ENCODE data around the gene TICAM1. TPM values are rescaled to one million over a fixed set of nuclear protein-coding genes. Genes with fewer than 3 reads are reported as not detected.
A peak's percentile ranks its signal among the peaks of the same experiment; 100 is the strongest.
"Not testable (repeated sequence)": the region's sequence is repeated elsewhere in the genome, so short reads cannot be mapped to it uniquely, and the experiment has no call there.

Gene TICAM1
- total and polyA plus RNA-seq, 11 donors = 3.7 to 13.6 (median 7.0) TPM

GRCh38 chr19:4807188-4807587, 24.3 kb downstream of the TICAM1 start:
- Histone ChIP-seq H3K9me3 (no peaks in the 10 kb centered on the region), H3K27ac (peak overlapping the region in 2 of 12 donors; percentile 41 to 84), H3K36me3 (no peaks in the 10 kb centered on the region), H3K4me3 (no peak overlapping the region), H3K4me1 (peaks cover 0 to 36% (median 5%) of the 10 kb centered on the region in 12 donors), H3K27me3 (no peaks in the 10 kb centered on the region)
- intact Hi-C loops (cut with DNase I) = loop anchor here in 2 of 10 donors (5.0 kb wide), 2 partner anchors 105 to 225 kb away; no protein-coding TSS in a partner anchor
- 53 to 74% (median 68%) methylated on average over 6 of the region's 6 CpGs for WGBS, 4 donors
- peak in 3 of 5 donors; percentile 50 to 75 (median 74) for DNase-seq
- TF ChIP-seq POLR2A (IDR thresholded peaks at IDR 0.05) (no peak), CTCF (IDR thresholded peaks at IDR 0.05) (no peak)
- ATAC-seq = peak in 2 of 4 donors; percentile 6 to 25

GRCh38 chr19:4806384-4806783, 25.1 kb downstream of the TICAM1 start:
- H3K36me3 ChIP-seq = no peaks in the 10 kb centered on the region
- H3K4me1 ChIP-seq = peaks cover 0 to 30% (median 5%) of the 10 kb centered on the region in 12 donors
- DNase-seq (peak in 1 of 5 donors; percentile 11), ATAC-seq (no peak)
- TF ChIP-seq POLR2A (IDR thresholded peaks at IDR 0.05) = no peak
- no peak for TF ChIP-seq CTCF (IDR thresholded peaks at IDR 0.05)
- no peaks in the 10 kb centered on the region for H3K27me3 ChIP-seq
- peak overlapping the region in 1 of 12 donors; percentile 84 for H3K27ac ChIP-seq
- 89 to 94% (median 92%) methylated on average over 6 of the region's 6 CpGs for WGBS, 4 donors
- intact Hi-C loops (cut with DNase I) = loop anchor here in 2 of 10 donors (5.0 kb wide), 2 partner anchors 106 to 226 kb away; no protein-coding TSS in a partner anchor
- no peak overlapping the region for H3K4me3 ChIP-seq
- no peaks in the 10 kb centered on the region for H3K9me3 ChIP-seq

DNA sequence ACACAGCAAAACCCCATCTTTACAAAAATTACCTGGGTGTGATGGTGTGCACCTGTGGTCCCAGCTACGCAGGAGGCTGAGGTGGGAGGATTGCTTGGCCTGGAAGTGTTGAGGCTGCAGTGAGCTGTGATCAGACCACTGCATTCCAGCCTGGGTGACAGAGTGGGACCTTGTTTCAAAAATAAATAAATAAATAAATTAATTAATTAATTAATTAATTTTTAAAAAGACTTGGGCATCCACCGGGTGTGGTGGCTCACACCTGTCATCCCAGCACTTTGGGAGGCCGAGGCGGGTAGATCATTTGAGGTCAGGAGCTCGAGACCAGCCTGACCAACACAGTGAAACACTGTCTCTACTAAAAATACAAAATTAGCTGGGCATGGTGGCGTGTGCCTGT, 26.4 kb downstream of the TICAM1 start:
- H3K27me3 ChIP-seq, H3K36me3 ChIP-seq, H3K9me3 ChIP-seq, H3K27ac ChIP-seq, ATAC-seq, DNase-seq, H3K4me3 ChIP-seq: not testable (repeated sequence)
- intact Hi-C loops (cut with DNase I) = loop anchor here in 2 of 10 donors (5.0 kb wide), 2 partner anchors 107 to 227 kb away; no protein-coding TSS in a partner anchor
- 95 to 98% (median 96%) methylated on average over 6 of the region's 6 CpGs for WGBS, 4 donors
- H3K4me1 ChIP-seq = peaks cover 0 to 37% (median 10%) of the 10 kb centered on the region in 12 donors

DNA sequence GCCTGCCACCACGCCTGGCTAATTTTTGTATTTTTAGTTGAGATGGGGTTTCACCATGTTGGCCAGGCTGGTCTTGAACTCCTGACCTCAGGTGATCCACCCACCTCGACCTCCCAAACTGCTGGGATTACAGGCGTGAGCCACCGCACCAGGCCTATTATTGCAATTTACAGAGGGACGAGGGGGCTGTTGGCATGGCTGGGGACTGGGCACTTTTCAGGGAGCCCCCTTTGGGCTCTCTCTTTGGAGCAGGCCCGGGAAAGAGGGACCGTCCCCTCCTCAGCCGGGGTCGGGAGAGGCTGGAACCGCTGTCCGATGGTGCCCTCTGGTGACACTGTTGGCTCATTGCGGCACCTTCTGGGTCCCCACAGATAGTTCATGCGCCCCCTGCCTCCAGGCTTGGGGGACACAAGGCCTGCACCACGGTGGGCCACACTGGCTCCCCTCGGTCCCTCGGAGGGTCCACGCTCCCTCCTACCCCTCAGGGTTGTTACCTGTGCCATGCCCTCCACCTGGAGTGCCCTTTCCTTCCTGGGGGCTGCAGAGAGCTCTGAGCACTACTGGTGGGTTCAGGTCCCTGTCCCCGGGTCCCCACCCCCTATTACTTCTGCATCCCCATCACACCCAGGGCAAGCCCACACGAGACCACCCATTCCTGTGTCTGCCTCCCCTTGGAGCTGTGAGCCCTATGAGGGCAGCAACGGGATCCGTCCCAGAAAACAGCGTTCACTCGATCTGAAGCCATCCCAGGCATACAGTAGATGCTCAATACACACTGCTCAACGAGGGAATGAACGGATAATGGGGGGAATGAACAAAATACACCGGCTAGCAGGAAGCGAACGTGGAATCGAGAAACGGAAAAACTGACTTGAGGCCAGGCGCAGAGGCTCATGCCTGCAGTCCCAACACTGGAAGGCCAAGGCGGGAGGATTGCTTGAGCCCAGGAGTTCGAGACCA, 27.5 kb downstream of the TICAM1 start:
- Histone ChIP-seq H3K27me3 (no peaks in the 10 kb centered on the region), H3K9me3 (no peaks in the 10 kb centered on the region), H3K36me3 (peaks cover 0 to 3% (median 0%) of the 10 kb centered on the region in 9 donors), H3K4me3 (no peak overlapping the region), H3K27ac (peak overlapping the region in 2 of 12 donors; percentile 67 to 76), H3K4me1 (peaks cover 0 to 34% (median 11%) of the 10 kb centered on the region in 12 donors)
- ATAC-seq (peak in 3 of 4 donors; percentile 59 to 68 (median 68)), DNase-seq (peak; percentile 55 to 79 (median 65))
- intact Hi-C loops (cut with DNase I) = loop anchor here in 6 of 10 donors (1.0 to 5.0 kb wide), 2 partner anchors 72 kb away; no protein-coding TSS in a partner anchor
- no peak for TF ChIP-seq POLR2A (IDR thresholded peaks at IDR 0.05)
- peak; percentile 65 to 87 (median 77) for TF ChIP-seq CTCF (IDR thresholded peaks at IDR 0.05)
- 47 to 52% (median 50%) methylated on average over 30 to 33 of the region's 33 CpGs for WGBS, 4 donors

Measured in heart left ventricle (tissue), 16 donors.